Liver (tissue), 2 donors: ENCODE results near the gene NLGN1.

ENCODE experiments used
- CTCF ChIP-seq: fragments of 150-350 bp; IDR thresholded peaks from 2 replicates; pipeline ENCODE4 v1.5.1; 2017; ENCODE audit warnings: improper control_type of control experiment, low read depth, low read length; ENCODE audit not compliant: missing input control
- FOXA1 ChIP-seq: IDR thresholded peaks from 2 replicates; pipeline ENCODE4 v1.6.1; 2016; ENCODE audit warnings: antibody characterized with exemption
- TF ChIP-seq, protein P1 (sequence below): IDR thresholded peaks from 2 replicates; pipeline ENCODE4 v1.6.1; 2016; ENCODE audit warnings: antibody characterized with exemption, mild to moderate bottlenecking
- TF ChIP-seq, protein P2 (sequence below): IDR thresholded peaks from 2 replicates; pipeline ENCODE4 v1.6.1; 2016; ENCODE audit warnings: antibody characterized with exemption
- donor health status: healthy.

GRCh38 chr3:173843060-173843459 lies 445.5 kb downstream of the NLGN1 start:
- TF ChIP-seq CTCF (no peak), FOXA1 (no peak)
- TF ChIP-seq, protein P1, sequence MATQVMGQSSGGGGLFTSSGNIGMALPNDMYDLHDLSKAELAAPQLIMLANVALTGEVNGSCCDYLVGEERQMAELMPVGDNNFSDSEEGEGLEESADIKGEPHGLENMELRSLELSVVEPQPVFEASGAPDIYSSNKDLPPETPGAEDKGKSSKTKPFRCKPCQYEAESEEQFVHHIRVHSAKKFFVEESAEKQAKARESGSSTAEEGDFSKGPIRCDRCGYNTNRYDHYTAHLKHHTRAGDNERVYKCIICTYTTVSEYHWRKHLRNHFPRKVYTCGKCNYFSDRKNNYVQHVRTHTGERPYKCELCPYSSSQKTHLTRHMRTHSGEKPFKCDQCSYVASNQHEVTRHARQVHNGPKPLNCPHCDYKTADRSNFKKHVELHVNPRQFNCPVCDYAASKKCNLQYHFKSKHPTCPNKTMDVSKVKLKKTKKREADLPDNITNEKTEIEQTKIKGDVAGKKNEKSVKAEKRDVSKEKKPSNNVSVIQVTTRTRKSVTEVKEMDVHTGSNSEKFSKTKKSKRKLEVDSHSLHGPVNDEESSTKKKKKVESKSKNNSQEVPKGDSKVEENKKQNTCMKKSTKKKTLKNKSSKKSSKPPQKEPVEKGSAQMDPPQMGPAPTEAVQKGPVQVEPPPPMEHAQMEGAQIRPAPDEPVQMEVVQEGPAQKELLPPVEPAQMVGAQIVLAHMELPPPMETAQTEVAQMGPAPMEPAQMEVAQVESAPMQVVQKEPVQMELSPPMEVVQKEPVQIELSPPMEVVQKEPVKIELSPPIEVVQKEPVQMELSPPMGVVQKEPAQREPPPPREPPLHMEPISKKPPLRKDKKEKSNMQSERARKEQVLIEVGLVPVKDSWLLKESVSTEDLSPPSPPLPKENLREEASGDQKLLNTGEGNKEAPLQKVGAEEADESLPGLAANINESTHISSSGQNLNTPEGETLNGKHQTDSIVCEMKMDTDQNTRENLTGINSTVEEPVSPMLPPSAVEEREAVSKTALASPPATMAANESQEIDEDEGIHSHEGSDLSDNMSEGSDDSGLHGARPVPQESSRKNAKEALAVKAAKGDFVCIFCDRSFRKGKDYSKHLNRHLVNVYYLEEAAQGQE: no peak
- TF ChIP-seq, protein P2, sequence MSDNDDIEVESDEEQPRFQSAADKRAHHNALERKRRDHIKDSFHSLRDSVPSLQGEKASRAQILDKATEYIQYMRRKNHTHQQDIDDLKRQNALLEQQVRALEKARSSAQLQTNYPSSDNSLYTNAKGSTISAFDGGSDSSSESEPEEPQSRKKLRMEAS: no peak
